GM18861 (cell line): Measurements from ENCODE around the gene MANEAL.
A peak's percentile ranks its signal among the peaks of the same experiment; 100 is the strongest.

ENCODE experiments used
- ATAC-seq: cut with Tn5 transposase; IDR thresholded peaks from one replicate; pipeline ENCODE4 v1.9.1; 2021; ENCODE audit not compliant: unreplicated experiment

The MANEAL gene

GRCh38 chr1:37782491-37782890 is 11.2 kb upstream of the MANEAL start:
- no peak for ATAC-seq

DNA sequence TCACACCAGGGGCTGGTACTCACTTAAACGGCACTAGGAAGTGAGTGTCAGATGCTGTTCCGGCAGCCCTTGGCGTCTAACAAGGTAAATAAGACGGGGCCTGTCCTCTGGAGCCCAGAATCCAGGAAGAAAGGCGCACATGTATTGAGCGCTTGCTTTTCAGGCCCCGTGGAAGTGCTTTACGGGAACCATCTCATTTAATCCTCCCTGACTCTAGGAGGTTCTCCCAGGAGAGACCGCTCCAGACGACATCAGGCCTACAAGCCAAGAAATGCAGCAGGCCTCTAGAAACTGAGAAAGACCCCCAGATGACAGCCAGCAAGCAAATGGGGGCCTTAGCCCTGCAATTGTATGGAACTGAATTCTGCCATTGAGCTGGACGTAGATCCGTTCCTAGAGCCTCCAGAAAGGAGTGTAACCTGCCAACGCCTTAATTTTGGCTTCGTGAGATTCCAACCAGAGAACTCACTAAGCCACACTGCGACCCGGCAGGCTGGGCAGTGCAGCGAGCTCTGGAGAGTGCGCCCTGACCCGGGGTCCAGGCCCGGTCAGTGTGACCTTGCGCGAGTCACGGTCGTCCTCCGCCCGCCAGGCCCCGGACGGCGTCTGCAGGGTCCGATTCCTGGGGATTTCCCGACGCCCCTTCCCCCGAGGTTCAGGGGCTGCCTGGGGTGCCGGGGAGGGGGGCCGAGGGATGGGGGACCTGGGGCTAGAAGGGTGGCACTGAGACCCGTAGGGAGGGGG is 532 bp upstream of the MANEAL start:
- no peak for ATAC-seq

DNA sequence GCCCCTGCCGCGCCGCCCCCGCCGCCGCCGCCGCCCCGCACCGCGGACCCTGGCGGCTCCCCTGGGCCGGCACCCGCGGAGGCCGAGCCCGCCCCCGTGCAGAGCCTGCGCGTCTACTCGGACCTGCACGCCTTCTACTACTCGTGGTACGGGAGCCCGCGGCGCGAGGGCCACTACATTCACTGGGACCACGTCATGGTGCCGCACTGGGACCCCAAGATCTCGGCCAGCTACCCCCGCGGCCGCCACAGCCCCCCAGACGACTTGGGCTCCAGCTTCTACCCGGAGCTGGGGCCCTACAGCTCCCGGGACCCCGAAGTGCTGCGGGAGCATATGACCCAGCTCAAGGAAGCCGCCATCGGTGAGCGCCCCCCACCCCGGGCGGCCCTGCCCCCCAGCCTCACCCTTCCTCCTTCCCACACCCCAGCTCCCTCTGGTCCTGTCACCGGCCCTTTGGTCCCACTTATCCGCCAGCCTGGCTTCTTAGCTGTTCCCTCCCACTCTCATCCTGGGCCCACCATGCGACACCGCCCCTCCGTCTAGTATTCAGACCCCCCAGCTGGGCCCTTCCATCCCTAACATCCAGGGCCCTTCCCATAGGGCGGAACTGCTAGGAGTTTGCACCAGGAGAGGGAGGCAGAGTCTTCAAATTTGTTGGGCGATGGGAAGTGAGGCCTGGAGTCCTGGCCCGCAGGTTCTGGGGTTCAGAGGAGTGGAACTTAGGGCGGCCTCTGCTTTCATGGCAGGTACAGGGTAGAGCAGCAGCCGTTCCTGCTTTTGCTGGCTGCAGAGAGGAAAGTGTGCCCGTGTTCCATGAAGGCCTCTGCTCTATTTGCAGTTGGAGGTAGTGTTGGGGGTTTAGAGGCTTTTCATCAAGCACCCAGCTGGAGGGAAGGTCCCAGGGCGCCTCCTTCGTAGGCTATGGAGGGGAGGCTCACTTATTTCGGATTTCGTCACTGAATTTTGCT is 1.0 kb downstream of the MANEAL start:
- no peak for ATAC-seq

DNA sequence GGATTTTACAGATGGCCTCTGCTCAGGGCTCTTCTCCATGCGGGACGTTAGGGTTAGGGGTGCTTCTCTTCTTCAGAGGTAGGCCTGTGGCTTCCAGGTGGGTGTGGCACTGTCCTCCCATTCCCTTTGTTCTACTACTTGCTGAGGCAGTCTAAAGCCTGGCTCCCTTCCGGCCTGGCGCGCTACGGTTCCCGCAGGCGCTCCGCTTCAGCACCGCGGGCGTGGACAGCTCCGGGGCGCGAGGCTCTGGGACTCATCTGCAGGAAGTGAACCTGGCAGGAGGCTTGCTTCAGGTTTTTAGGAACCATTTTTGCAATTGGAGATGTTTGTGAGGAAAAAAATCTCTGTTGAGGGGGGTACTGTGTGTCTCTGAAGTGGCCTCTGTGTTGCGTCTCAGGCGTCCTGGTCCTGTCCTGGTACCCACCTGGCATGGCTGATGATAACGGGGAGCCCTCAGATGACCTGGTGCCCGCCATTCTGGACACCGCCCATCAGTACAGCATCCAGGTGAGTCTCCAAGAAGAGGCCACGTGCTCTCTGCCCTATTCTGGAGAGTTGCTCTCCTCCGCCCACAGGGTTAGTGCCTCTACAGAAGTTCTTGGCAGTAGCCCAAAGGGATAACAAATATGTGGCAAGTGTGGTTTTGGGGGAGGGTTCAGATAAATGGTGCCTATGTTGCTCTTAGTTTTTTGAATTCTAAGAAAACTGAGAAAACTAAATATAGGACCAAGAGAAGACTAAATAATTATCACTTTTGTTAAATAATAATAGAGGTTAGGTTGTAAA is 1.9 kb downstream of the MANEAL start:
- no peak for ATAC-seq

DNA sequence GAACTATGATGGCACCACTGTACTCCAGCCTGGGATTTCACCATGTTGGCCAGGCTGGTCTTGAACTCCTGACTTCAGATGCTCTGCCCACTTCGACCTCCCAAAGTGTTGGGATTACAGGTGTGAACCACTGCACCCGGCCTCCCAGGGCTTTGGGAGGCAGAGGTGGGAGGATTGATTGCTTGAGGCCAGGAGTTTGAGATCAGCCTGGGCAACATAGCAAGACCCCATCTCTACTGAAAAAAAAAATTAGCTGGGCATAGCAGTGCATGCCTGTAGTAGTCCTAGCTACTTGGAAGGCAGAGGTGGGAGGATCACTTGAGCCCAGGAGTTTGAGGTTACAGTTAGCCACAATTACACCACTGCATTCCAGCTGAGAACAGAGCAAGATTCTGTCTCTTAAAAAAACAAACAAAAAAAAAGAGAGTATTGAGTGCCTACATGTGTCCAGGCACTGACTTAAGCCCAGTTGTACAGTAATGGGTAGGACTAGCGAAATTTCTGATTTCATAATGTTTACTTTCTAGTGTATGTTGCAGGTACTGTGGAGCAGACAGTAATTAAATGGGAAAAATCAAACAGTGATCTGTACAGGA is 4.2 kb downstream of the MANEAL start:
- ATAC-seq, result no peak

DNA sequence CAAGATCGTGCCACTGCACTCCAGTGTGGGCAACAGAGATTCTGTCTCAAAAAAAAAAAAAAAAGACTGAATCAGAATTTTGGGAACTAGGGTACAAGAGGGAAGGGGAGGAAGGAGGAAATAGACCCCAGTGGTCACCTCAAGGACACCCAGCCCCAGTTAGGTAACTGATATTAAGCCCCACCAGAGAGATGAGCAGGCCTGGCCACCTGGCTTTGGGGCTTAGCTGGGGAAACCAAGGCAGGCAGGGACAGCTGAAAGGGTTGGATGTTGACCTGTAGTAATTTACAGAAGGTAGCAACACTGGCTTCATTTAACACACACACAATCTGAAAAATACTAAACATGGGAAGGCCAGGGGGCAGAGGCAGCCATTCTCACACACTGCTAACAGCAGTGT is 8.8 kb downstream of the MANEAL start:
- ATAC-seq, result no peak

DNA sequence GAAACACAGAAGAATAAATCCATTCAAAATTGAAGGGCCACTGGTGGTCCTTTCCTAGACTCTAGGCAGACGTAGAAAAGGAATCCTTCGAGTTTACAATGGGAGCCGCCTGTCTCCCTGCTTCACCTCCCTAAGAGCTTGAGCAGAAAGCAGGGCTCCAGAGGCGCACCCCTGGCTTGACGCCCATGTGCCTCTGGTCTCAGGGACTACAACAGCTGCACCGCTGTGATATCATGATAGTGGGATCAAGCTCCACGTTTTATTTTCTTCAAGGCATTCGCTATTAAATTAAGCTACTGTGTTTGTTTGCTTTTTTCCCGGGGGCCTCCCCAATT is 13.5 kb downstream of the MANEAL start:
- no peak for ATAC-seq

DNA sequence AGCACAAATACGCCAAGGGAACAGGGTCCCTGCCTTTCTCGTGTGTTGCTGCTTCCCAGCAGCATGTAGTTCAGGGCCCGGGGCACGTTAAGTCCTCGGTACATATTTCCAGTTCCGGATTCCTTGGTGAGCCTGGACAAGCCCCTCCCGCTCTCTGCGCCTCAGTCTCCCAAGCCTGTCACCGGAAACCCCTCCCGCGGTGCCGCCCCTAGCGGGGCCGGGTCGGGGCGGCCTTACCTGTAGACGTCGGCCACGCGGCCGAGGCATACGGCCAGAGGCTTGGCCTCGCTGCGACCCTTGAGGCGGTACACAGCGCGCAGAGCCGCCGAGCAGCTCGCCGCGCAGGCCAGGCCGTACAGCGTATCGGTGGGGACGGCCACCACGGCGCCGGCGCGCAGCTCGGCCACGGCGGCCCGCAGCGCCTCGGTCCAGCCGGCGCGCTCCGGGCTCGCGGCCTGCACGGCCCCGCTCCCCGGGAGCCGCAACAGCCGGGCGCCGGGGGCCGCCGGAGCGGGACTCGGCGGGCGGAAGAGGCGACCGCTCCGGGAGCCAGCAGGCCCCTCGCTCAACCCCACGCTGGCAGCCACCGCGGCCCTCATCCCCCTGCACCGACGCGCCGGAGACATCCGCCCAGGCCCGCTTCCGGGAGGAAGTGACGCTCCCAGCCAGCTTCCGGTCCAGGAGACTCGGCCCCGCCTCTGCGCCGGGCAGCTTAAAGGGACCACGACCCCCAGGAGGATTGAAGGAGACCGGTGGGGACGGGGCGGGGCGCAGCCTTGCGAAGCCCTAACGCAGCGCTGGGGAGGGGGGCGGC is 14.1 kb downstream of the MANEAL start, which contains the start of the genes C1orf122 and YRDC:
TSS of gene C1orf122 (plus strand) at position 236 of the 814 bp plus-strand sequence. CDS start 615 bp downstream, outside the sequence.
TSS of gene YRDC (minus strand) at position 654 of the 814 bp plus-strand sequence. CDS start at position 626, 28 bp downstream.
- ATAC-seq, result peak; percentile 63

GRCh38 chr1:37808369-37809319 is 15.0 kb downstream of the MANEAL start:
- ATAC-seq, result peak; percentile 17

GRCh38 chr1:37809942-37810341 is 16.3 kb downstream of the MANEAL start:
- ATAC-seq, result no peak

DNA sequence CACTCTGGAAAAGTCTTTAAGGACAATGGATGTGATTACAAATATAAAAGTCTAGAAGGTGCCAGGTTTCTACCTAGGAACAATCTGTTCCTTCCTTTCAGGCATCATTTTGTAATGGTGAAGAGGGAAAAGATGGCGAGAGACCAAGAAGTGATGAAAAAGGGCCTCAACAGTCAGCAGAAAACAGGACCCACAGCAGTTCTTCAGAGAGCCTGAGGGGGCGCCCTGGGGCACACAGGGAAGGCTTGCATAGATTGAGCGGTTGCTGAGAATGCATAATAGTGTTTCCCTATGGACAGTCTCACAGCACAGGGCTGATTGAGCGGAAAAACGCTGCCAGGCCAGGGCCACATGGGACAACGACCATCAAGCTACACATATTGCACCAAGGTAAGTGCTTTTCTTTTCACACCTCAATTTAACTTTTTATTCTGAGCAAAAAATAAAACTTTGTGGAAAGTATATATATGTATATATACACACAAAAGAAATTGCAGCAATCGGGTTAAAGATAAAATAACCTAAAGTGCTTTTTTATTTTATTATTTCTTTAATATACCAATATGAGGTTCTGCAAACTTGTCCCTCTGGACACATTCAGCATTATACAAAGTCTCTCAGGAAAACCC is 17.5 kb downstream of the MANEAL start:
- no peak for ATAC-seq

- ATAC-seq, result no peak
Measured at GRCh38 chr1:37813529-37814145, 20.0 kb downstream of the MANEAL start.

- no peak for ATAC-seq
Measured at GRCh38 chr1:37814252-37814651, 20.6 kb downstream of the MANEAL start.

- ATAC-seq, result no peak
Measured at GRCh38 chr1:37817481-37817880, 23.8 kb downstream of the MANEAL start.

- no peak for ATAC-seq
Measured at GRCh38 chr1:37821481-37821880, 27.8 kb downstream of the MANEAL start.

- ATAC-seq, result no peak
Measured at GRCh38 chr1:37822906-37823815, 29.5 kb downstream of the MANEAL start.

- ATAC-seq, result no peak
Measured at GRCh38 chr1:37824001-37824400, 30.4 kb downstream of the MANEAL start.
